H1 (cell line): ENCODE data around the gene SLC1A7. TPM values are rescaled to one million over a fixed set of nuclear protein-coding genes. Genes with fewer than 3 reads are reported as not detected.

Experiments
- CBX5 ChIP-seq: fragments of 300-800, 300-1000 bp; sonication (generic); IDR thresholded peaks from 2 replicates; pipeline ENCODE4 v1.7.1; 2016; ENCODE audit warnings: antibody characterized with exemption, low read length, low read depth
- CBX8 ChIP-seq: fragments of 300-800, 300-1000 bp; sonication (generic); IDR thresholded peaks from 2 replicates; pipeline ENCODE4 v1.7.1; 2016; ENCODE audit warnings: low read depth, low read length, borderline replicate concordance
- CHD7 ChIP-seq: fragments of 300-600 bp; sonication (generic); IDR thresholded peaks from 2 replicates; pipeline ENCODE4 v1.7.1; 2012; ENCODE audit warnings: low read length, moderate library complexity, mild to moderate bottlenecking, inconsistent platforms; ENCODE audit not compliant: insufficient replicate concordance
- CREB1 ChIP-seq: IDR thresholded peaks from 2 replicates; pipeline ENCODE4 v1.6.1; 2012; ENCODE audit warnings: inconsistent platforms
- CTBP2 ChIP-seq: IDR thresholded peaks from 2 replicates; pipeline ENCODE4 v1.7.0; 2011; ENCODE audit warnings: borderline replicate concordance, mild to moderate bottlenecking, moderate library complexity, mixed read lengths, low read length; ENCODE audit not compliant: insufficient read depth, insufficient read length
- EP300 ChIP-seq, 2 experiments: IDR thresholded peaks; 1 replicate in 1 of 2; 2 replicates in 1 of 2; pipeline ENCODE4 v1.6.1; 2011 to 2012; ENCODE audit warnings: low read depth in 2 of 2, low read length in 2 of 2, mild to moderate bottlenecking in 2 of 2, borderline replicate concordance in 1 of 2, inconsistent platforms in 1 of 2, moderate library complexity in 1 of 2
- FOSL1 ChIP-seq: IDR thresholded peaks from 2 replicates; pipeline ENCODE4 v1.6.1; 2011; ENCODE audit warnings: mild to moderate bottlenecking, low read depth, low read length, moderate library complexity; ENCODE audit not compliant: insufficient read depth
- JUN ChIP-seq: IDR thresholded peaks from 2 replicates; pipeline ENCODE4 v1.6.1; 2011; ENCODE audit warnings: low read depth, mild to moderate bottlenecking, improper control_type of control experiment, low read length
- POU5F1 ChIP-seq: IDR thresholded peaks from 2 replicates; pipeline ENCODE4 v1.6.1; 2011; ENCODE audit warnings: low read depth, mild to moderate bottlenecking, low read length, moderate library complexity
- RXRA ChIP-seq: IDR thresholded peaks from 2 replicates; pipeline ENCODE4 v1.6.1; 2011; ENCODE audit warnings: low read depth, mild to moderate bottlenecking, low read length, moderate library complexity; ENCODE audit not compliant: insufficient read depth
- SP1 ChIP-seq: IDR thresholded peaks from 2 replicates; pipeline ENCODE4 v1.6.1; 2011; ENCODE audit warnings: low read depth, low read length
- TCF12 ChIP-seq: IDR thresholded peaks from 2 replicates; pipeline ENCODE4 v1.6.1; 2011; ENCODE audit warnings: low read depth, mild to moderate bottlenecking, low read length
- ZNF274 ChIP-seq: IDR thresholded peaks from 2 replicates; pipeline ENCODE4 v1.7.0; 2012; ENCODE audit warnings: low read length, borderline replicate concordance; ENCODE audit errors: extremely low read depth
- polyA plus RNA-seq, 7 experiments: library from polyadenylated mRNA; depleted of rRNA in 3 of 7; stranded (reverse) in 5 of 7; unstranded in 2 of 7; fragments of >200 nt in 5 of 7; fragments of 200-250 nt in 2 of 7; gene quantifications; 1 replicate in 5 of 7; 2 replicates in 1 of 7; 4 replicates in 1 of 7; pipeline versions ENCODE4 v1.2.1 to v1.2.3, GENCODE V29; 2011 to 2013; ENCODE audit warnings: missing spikeins in 2 of 7, mixed read lengths in 2 of 7
- total RNA-seq: library from RNA; stranded (reverse); fragmentation: NEBNext Ultra II Directional; extraction: Animal tissue kit (Norgen Biotek cat#: 25700); gene quantifications from 2 replicates; pipeline ENCODE4 v1.2.1, GENCODE V29; 2021

The SLC1A7 gene
- total and polyA plus RNA-seq, 2 of the 8 experiments (the other 6 are each of a cell fraction or from before 2014, with no cell fraction given): not detected

- no peak for TF ChIP-seq CHD7
- TF ChIP-seq POU5F1: no peak
- TF ChIP-seq CBX8: no peak
- no peak for TF ChIP-seq RXRA
- TF ChIP-seq FOSL1: no peak
- no peak for TF ChIP-seq ZNF274
- TF ChIP-seq CTBP2: no peak
- no peak for TF ChIP-seq TCF12
- TF ChIP-seq JUN: no peak
- no peak for TF ChIP-seq EP300 (IDR thresholded peaks at IDR 0.05; ENCODE audit: borderline replicate concordance in 1 of 2, low read depth in 2 of 2, low read length in 2 of 2)
- TF ChIP-seq CBX5: no peak
- no peak for TF ChIP-seq SP1
- no peak for TF ChIP-seq CREB1
Measured at GRCh38 chr1:53180951-53181350, 38.5 kb upstream of the SLC1A7 start (continued).
